HG03066 (cell line): ENCODE results near the gene INSIG2.

Experiments
- ATAC-seq: cut with Tn5 transposase; IDR thresholded peaks from one replicate; pipeline ENCODE4 v1.9.1; 2021; ENCODE audit warnings: low read depth; ENCODE audit not compliant: unreplicated experiment

INSIG2 gene

DNA sequence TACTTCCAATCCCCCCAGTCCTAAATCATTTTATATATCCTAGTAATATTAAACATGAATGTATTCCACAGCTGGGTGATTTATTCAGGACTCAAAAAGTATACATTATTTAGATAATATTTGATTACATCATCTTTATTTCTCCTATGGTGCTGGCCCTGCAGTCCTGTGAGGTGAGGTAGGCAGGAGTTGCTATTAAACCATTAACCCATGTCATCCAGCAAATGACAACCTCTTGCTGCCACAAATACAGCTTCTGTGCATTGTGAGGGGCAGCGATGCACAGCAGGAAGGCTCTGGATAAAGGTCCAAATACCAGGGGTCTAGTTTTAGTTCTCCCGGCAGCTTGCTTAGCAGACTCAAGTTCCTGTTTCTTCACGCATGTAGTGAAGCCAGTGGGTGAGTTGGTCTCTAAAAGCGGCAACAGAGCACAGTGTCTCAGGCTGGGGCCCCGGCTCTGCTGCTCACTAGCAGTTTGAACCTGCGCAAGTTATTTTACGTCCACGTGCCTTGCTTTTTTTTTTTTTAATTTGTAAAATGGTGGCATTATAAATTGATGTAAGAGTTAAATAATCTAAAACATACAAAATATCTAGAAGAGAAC lies 36.1 kb downstream of the INSIG2 start:
- no peak for ATAC-seq

DNA sequence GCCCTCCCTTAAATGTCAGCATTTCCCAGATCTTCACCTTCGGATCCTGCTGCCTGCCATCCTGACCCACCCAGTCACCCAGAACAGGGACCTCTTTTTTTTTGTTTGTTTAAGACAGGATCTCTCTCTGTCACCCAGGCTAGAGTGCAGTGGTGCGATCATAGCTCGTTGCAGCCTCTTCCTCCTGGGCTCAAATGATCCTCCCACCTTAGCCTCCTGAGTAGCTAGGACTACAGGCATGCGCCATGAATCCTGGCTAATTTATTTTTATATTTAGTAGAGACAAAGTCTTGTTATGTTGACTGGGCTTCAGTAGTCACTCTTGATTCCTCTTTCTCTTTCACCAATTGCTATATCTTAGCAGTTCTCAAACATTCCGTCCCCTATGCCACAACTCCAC lies 39.0 kb downstream of the INSIG2 start:
- no peak for ATAC-seq

DNA sequence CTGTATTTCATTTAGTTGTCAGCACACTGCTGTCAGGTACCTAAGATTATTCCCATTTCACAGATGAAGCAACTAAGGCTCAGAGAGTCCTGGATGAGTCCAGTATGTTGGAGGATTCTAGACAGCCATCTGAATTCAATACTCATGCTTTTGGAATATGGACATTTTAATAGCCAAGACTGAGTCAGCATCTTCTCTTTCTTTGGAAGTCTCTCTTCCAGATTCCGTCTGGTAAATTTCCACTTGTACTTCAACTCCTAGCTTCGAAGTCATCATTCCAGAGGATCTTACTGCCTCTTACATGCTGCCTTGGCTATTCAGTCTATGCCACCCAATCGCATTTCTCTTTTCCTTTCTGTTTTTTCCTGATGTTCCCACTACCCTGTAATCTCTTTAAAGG lies 40.6 kb downstream of the INSIG2 start:
- no peak for ATAC-seq

DNA sequence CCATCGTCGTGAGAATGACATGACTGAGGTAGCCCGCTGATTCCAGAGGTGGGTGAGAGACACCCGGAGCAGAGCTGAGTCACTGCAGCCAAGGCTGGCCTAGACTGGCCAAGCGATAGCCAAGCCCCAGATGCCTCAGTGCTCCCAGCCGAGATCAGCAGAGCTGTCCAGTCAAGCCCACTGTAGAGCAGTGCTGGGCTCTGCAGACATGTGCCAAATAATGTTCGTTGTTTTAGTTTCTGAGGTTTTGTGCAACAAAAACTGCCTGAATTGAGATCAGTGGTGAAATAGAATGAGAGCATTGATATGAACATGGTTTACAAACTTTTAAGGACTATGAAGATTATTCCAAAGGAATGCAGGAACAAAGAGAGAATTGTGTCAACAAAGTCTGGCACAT lies 42.1 kb downstream of the INSIG2 start:
- no peak for ATAC-seq

DNA sequence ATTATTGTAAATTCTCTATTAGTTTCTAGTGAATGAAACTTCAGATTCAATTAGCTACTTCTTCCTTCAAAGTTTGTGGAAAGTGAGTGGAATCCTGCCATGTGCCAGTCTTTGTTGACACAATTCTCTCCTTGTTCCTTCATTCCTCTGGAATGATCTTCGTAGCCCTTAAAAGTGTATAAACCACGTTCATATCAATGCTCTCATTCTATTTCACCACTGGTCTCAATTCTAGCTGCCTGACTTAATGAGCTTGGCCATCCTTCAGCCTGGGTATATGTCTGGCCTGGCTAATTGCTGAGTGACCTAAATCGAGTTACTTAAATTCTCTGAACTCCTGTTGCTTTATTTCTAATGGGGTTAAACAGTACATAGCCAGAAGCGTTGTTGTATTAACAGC lies 43.5 kb downstream of the INSIG2 start:
- no peak for ATAC-seq

DNA sequence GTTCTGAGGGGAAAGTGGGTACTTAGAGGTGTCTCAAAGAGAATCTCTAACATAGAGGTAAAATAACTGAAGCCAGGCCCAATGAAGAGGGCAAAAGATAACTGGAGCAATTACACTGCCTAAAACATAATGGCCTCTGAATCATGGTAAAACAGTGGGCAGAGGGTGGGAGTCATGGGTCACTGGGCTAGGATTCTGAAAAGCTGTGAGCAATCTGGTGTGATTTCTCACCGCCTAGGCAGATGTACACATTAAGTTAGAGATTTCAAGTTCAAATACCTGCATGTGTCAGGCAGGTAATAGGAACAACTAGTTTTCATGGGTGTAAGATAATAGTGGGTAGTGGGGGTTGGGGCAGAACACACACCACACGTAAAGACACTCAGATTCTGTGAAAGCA lies 45.6 kb downstream of the INSIG2 start:
- ATAC-seq = no peak

DNA sequence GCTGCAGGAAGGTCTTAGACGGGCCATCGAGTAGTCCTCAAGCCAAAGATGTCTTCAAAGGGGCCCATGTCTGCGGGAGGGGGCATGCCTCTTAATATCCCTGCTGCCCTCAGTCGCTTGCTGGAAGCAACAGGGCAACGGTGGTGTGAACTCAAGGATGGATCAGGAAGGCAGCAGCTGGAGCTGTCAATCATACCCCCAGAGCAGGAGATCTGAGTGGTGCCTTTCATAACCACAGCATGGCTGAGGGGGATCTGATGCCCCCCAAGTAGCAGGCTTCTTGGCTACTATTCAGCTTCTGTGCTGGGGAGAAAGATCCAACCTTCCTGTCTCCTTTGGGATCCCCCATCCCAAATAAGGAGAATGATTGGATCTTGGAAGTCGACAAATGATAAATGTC lies 46.4 kb downstream of the INSIG2 start:
- no peak for ATAC-seq

DNA sequence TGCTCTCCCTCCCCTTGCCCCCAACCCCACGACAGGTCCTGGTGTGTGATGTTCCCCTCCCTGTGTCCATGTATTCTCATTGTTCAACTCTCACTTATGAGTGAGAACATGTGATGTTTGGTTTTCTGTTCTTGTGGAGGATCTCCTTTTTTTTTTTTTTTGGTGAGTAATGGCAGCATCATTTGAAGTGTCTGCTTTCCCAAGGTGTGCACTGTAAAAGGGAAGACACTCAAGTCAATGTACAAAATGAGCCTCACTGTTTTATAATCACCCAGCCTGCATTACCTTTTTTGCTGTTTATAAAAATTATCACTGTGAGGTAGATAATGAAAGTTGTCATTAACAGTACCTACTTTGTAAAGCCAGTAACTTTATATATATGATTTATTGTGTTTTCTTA lies 56.9 kb downstream of the INSIG2 start:
- no peak for ATAC-seq

DNA sequence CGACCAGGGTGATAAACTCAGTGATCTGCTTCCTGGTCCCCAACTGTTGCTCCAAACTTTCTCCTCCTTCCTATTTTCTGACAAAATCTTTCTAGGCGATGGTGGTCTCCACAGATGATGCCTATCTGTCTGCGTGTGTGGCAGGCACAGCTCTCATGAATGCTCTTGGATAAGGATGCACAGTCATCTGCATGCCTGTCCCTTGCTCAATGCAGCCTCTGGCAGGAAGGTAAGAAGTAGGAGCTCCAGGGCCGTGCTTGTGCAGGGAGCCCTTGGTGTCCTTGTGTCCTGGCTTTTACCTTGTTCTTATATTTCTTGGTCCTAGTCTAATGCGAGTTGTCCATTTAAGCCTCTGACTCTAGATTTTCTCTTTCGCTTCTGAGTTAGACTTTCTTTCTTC lies 57.5 kb downstream of the INSIG2 start:
- no peak for ATAC-seq

DNA sequence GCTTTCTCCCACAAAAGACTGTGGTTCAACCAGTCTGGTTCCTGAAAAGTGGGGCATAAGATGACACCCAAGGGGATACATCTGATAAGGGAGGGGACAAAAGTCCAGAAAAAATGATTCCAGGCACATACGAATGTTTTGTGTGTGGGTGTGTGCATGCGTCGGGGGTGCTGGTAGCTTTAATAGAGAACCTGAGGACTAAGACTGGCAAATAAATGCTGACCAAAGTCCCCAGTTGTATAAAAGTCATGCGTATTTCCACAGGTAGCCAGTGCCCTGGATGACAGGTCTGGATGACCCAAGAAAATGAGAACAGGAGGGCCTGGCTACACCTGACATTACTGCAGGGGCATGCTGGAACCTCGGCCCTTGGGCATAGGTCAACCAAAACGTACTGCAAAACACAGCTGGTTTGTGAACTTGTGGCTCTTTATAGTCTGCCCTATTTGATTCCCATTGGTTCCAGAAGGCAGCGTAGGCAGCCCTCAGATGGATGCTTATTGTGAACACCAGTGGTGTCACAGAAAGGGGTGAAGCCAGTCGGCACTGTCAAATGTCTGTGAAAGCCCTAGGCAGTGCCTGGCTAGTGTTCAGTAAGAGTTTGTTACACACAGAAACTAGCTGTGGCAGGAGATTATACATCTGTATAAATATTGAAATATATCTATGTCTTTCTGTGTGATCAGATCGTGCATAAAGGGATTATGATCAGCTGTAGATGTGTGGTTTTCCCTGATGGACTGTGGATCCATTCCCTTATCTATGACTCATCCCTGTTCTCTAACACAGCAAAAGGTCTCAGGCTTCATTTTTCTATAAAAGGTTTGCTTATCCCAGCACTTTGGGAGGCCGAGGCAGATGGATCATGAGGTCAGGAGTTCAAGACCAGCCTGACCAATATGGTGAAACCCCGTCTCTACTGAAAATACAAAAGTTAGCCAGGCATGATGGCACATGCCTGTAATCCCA lies 58.3 kb downstream of the INSIG2 start:
- ATAC-seq = no peak

DNA sequence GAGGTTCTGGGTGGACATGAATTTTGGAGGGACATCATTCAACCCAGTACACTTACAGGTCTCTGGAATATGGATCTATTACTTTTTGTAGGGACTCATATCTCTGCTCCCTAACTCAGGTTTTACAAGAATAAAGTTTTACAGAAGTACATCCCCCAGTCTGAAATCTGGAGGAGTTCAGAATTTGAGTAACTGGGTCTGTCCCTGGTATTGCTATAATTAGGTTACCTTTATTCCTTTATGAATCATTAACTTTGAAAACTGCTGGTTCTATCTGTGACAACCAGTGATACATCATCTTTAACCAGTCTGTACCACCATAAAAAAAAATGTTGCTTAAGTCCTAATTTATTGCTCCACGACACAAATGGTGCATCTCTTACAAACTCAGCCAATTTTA lies 59.9 kb downstream of the INSIG2 start:
- ATAC-seq = no peak

DNA sequence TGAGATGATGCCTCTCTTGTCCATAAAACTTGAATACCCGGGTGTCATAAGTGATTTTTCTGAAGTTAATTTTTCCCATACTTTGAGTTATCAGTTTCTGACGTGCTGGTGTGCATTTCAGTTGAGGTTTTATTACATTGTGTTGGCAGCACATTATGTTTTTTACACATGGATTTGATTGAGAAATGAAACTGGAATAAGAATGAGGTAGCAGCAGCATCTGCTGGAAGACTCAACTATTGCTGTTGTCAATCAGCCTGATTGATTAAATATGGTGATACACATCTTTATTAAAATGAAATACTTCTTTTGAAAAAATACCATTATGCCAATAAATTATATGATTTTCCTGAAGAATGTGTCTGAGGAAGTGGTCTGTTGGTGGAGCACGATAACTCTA lies 60.5 kb downstream of the INSIG2 start:
- ATAC-seq = no peak

DNA sequence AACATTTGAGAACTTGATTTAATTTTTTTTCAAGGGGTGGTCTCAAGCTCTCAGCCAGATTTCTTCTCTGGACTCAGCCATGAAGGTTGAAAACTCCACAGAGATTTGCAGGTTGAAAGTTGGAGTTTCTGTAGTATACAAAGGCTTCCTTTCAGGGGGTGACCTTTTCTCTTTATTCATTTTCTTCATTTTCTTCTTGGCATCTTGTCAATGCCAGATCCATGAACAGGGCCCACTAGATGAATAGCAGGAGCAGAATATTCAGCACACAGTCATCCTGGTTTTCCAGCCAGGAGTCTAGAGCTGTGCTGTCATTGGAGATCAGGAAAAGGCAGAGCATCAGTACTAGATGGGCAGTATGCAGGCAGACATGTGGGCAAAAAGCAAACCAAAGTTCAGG lies 62.0 kb downstream of the INSIG2 start:
- no peak for ATAC-seq

DNA sequence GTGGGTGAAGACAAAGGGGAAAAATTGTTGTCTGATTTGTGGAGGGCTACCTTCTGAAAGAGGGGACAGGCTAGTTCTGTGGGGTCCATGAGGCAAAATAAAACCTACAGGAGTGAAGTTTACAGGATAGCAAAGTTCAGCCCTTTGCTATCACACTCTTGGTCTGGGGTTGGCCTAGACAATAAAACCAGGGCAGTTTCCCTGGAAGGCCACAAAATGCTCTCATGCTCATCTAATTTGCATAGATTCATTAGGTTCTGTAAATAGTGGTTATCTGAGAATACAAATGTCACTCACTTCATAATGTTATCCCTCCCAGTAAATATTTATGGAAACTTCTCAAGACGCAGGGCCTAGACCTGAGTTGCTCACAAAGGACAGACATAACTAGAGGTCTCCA lies 63.6 kb downstream of the INSIG2 start:
- no peak for ATAC-seq

DNA sequence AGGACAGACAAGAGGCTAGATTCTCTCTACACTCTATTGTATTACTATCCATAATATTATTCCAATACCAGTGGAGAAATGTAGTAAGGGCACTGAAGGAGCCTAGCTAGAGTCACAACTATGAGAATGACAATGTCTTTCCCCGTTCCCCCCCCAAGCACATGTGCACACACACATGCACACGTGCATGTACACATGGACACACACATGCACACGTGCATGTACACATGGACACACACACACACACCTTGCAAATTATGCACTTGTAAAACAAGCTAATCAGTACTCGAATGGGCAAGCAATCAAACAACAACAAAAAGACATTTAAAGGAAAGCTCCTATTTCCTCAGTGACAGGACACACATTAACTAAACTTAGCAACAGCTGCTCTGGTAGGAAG lies 65.2 kb downstream of the INSIG2 start:
- ATAC-seq = no peak

DNA sequence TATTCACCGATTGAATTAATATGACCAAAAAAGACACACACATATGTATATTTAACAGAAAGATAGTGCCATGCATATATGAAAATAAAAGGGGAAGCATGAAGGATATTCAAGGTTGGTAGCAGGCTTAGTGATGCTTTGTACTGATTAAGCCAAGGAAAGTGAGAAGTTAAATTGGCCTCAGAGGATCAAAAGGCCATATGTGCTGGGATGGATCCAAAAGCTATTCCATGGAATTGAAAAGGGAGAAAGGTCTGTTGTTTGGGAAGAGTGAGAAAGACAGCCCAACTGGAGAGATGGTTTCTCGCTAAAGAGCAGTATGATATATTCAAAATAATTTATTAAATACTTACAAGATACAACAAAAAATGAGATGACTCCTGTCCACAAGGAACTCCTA lies 65.9 kb downstream of the INSIG2 start:
- no peak for ATAC-seq
